Keratinocyte (primary cell): ENCODE measurements around the gene SLC37A1.

ENCODE experiments used
- EZH2 ChIP-seq: IDR thresholded peaks from one replicate; pipeline ENCODE4 v1.6.1; 2012; ENCODE audit warnings: inconsistent platforms, mild to moderate bottlenecking, low read length, moderate library complexity
- TF ChIP-seq, protein P1 (sequence below), 3 experiments: IDR thresholded peaks in 1 of 3; conservative IDR thresholded peaks in 1 of 3; optimal IDR thresholded peaks in 1 of 3; 2 replicates in 2 of 3; 3 replicates in 1 of 3; pipeline versions ENCODE3 to v1.5.1; 2011; ENCODE audit warnings: low read length in 3 of 3, mild to moderate bottlenecking in 3 of 3, moderate library complexity in 2 of 3, control low read depth in 1 of 3, inconsistent platforms in 1 of 3; ENCODE audit not compliant: insufficient read depth in 2 of 3; ENCODE audit errors: extremely low read depth in 1 of 3

GRCh38 chr21:42553435-42553834, 39.8 kb downstream of the SLC37A1 start:
- TF ChIP-seq, protein P1, sequence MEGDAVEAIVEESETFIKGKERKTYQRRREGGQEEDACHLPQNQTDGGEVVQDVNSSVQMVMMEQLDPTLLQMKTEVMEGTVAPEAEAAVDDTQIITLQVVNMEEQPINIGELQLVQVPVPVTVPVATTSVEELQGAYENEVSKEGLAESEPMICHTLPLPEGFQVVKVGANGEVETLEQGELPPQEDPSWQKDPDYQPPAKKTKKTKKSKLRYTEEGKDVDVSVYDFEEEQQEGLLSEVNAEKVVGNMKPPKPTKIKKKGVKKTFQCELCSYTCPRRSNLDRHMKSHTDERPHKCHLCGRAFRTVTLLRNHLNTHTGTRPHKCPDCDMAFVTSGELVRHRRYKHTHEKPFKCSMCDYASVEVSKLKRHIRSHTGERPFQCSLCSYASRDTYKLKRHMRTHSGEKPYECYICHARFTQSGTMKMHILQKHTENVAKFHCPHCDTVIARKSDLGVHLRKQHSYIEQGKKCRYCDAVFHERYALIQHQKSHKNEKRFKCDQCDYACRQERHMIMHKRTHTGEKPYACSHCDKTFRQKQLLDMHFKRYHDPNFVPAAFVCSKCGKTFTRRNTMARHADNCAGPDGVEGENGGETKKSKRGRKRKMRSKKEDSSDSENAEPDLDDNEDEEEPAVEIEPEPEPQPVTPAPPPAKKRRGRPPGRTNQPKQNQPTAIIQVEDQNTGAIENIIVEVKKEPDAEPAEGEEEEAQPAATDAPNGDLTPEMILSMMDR (optimal IDR thresholded peaks at IDR 0.05 in 1 of 3, IDR thresholded peaks at IDR 0.05 in 1 of 3, conservative IDR thresholded peaks at IDR 0.05 in 1 of 3; ENCODE audit: extremely low read depth in 1 of 3, insufficient read depth in 2 of 3, low read length in 3 of 3): peak in 2 of 3 experiments; percentile 56 to 62
- no peak for TF ChIP-seq EZH2
